ENCODE results near the gene RPN2. TPM values are rescaled to one million over a fixed set of nuclear protein-coding genes. Genes with fewer than 3 reads are reported as not detected.

Gene RPN2
- total and polyA plus RNA-seq, 2 donors (not counting 1 experiment from before 2014, with no cell fraction given): 80.2 to 87.3 TPM

GRCh38 chr20:37247547-37247946 lies 68.4 kb downstream of the RPN2 start:
- no peaks in the 10 kb centered on the region for H3K79me2 ChIP-seq (ENCODE audit: control insufficient read depth, insufficient read depth, low read length)
- H3K9me3 Mint-ChIP-seq (ENCODE audit: insufficient read depth): no peaks in the 10 kb centered on the region
- peaks cover 0 to 9% of the 10 kb centered on the region in 2 experiments for H3K36me3 ChIP-seq (replicated peaks in 1 of 2; ENCODE audit: control extremely low read depth in 1 of 2, control insufficient read depth in 1 of 2, extremely low read depth in 1 of 2, insufficient read depth in 2 of 2, low read length in 1 of 2)
- H3K4me3 ChIP-seq (ENCODE audit: control extremely low read depth in 1 of 5, extremely low read depth in 1 of 5, insufficient read depth in 1 of 5, low read depth in 2 of 5, low read length in 4 of 5): no peak overlapping the region
- no peaks in the 10 kb centered on the region for H3K4me1 ChIP-seq (ENCODE audit: control insufficient read depth in 2 of 2, insufficient read depth in 2 of 2, low read length in 2 of 2)
- H3K4me2 ChIP-seq (replicated peaks; ENCODE audit: low read depth, low read length, poor library complexity, severe bottlenecking): no peak overlapping the region
- POLR2A ChIA-PET: no interaction called here
- H3K27ac ChIP-seq (ENCODE audit: low read length in 2 of 2): no peak overlapping the region
- H3K27me3 ChIP-seq (replicated peaks in 1 of 4; ENCODE audit: control extremely low read depth in 1 of 4, control insufficient read depth in 3 of 4, insufficient read depth in 4 of 4, low read length in 3 of 4): no peaks in the 10 kb centered on the region
- H3K9me3 ChIP-seq (ENCODE audit: control extremely low read depth in 1 of 3, control insufficient read depth in 2 of 3, insufficient read depth in 1 of 3, low read length in 2 of 3): no peaks in the 10 kb centered on the region
- no peak overlapping the region for H3K9ac ChIP-seq (ENCODE audit: low read length)
- CTCF ChIA-PET: no interaction called here
- ATAC-seq (ENCODE audit: low read depth): no peak
- H3K27ac Mint-ChIP-seq: no peak overlapping the region
- no peaks in the 10 kb centered on the region for H3K4me1 Mint-ChIP-seq
- no peak overlapping the region for H3K4me3 Mint-ChIP-seq
- no peak for DNase-seq
- WGBS (ENCODE audit: insufficient coverage): 100% methylated on average over 1 of the region's 1 CpG
- TF ChIP-seq EZH2 (IDR thresholded peaks at IDR 0.05; ENCODE audit: borderline replicate concordance, insufficient read depth, low read depth, low read length, poor library complexity, severe bottlenecking): no peak
- TF ChIP-seq, protein P1, sequence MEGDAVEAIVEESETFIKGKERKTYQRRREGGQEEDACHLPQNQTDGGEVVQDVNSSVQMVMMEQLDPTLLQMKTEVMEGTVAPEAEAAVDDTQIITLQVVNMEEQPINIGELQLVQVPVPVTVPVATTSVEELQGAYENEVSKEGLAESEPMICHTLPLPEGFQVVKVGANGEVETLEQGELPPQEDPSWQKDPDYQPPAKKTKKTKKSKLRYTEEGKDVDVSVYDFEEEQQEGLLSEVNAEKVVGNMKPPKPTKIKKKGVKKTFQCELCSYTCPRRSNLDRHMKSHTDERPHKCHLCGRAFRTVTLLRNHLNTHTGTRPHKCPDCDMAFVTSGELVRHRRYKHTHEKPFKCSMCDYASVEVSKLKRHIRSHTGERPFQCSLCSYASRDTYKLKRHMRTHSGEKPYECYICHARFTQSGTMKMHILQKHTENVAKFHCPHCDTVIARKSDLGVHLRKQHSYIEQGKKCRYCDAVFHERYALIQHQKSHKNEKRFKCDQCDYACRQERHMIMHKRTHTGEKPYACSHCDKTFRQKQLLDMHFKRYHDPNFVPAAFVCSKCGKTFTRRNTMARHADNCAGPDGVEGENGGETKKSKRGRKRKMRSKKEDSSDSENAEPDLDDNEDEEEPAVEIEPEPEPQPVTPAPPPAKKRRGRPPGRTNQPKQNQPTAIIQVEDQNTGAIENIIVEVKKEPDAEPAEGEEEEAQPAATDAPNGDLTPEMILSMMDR (IDR thresholded peaks at IDR 0.05): no peak
- H4K20me1 ChIP-seq (ENCODE audit: control insufficient read depth, insufficient read depth, low read length, poor library complexity, severe bottlenecking): no peaks in the 10 kb centered on the region
- H3K27me3 Mint-ChIP-seq: no peaks in the 10 kb centered on the region
- intact Hi-C loops (cut with micrococcal nuclease): no loop called here
- H2AFZ ChIP-seq (ENCODE audit: insufficient read depth, low read depth, low read length, poor library complexity, severe bottlenecking): no peak overlapping the region

GRCh38 chr20:37249304-37249703 lies 70.2 kb downstream of the RPN2 start:
- Histone ChIP-seq H3K36me3 (replicated peaks in 1 of 2; ENCODE audit: control extremely low read depth in 1 of 2, control insufficient read depth in 1 of 2, extremely low read depth in 1 of 2, insufficient read depth in 2 of 2, low read length in 1 of 2) (no peaks in the 10 kb centered on the region), H3K27me3 (replicated peaks in 1 of 4; ENCODE audit: control extremely low read depth in 1 of 4, control insufficient read depth in 3 of 4, insufficient read depth in 4 of 4, low read length in 3 of 4) (no peaks in the 10 kb centered on the region), H3K4me1 (ENCODE audit: control insufficient read depth in 2 of 2, insufficient read depth in 2 of 2, low read length in 2 of 2) (no peaks in the 10 kb centered on the region), H3K9me3 (ENCODE audit: control extremely low read depth in 1 of 3, control insufficient read depth in 2 of 3, insufficient read depth in 1 of 3, low read length in 2 of 3) (peaks cover 0 to 4% (median 0%) of the 10 kb centered on the region in 3 donors), H4K20me1 (ENCODE audit: control insufficient read depth, insufficient read depth, low read length, poor library complexity, severe bottlenecking) (no peaks in the 10 kb centered on the region), H2AFZ (ENCODE audit: insufficient read depth, low read depth, low read length, poor library complexity, severe bottlenecking) (no peak overlapping the region), H3K4me2 (replicated peaks; ENCODE audit: low read depth, low read length, poor library complexity, severe bottlenecking) (no peak overlapping the region), H3K4me3 (ENCODE audit: control extremely low read depth in 1 of 5, extremely low read depth in 1 of 5, insufficient read depth in 1 of 5, low read depth in 2 of 5, low read length in 4 of 5) (no peak overlapping the region), H3K9ac (ENCODE audit: low read length) (no peak overlapping the region), H3K79me2 (ENCODE audit: control insufficient read depth, insufficient read depth, low read length) (no peaks in the 10 kb centered on the region), H3K27ac (ENCODE audit: low read length in 2 of 2) (no peak overlapping the region)
- Mint-ChIP-seq H3K9me3 (ENCODE audit: insufficient read depth) (no peaks in the 10 kb centered on the region), H3K4me3 (no peak overlapping the region), H3K4me1 (no peaks in the 10 kb centered on the region), H3K27ac (no peak overlapping the region), H3K27me3 (no peaks in the 10 kb centered on the region)
- DNase-seq (no peak), ATAC-seq (ENCODE audit: low read depth) (no peak)
- 81% methylated on average over 2 of the region's 2 CpGs for WGBS (ENCODE audit: insufficient coverage)
- TF ChIP-seq, protein P1 (IDR thresholded peaks at IDR 0.05): no peak
- TF ChIP-seq EZH2 (IDR thresholded peaks at IDR 0.05; ENCODE audit: borderline replicate concordance, insufficient read depth, low read depth, low read length, poor library complexity, severe bottlenecking): no peak
- ChIA-PET CTCF (no interaction called here), POLR2A (interaction anchor here (0.6 kb wide), 1 partner anchor 86 kb away, joined by 12 read pairs; no protein-coding TSS in a partner anchor)
- intact Hi-C loops (cut with micrococcal nuclease): no loop called here

All from B cell (primary cell).